Subcutaneous adipose tissue (tissue), 4 donors: ENCODE measurements around the gene ELAC1. TPM values are rescaled to one million over a fixed set of nuclear protein-coding genes. Genes with fewer than 3 reads are reported as not detected.

Source experiments
- CTCF ChIP-seq: fragments of 450-650 bp; IDR thresholded peaks from one replicate; pipeline ENCODE4 v1.5.1; 2016; ENCODE audit warnings: low read depth, mild to moderate bottlenecking, control low read depth, antibody characterized with exemption, moderate library complexity
- total RNA-seq, 4 donors: library from RNA; depleted of rRNA; stranded (reverse); fragments of >200 nt; gene quantifications; one replicate each; pipeline ENCODE4 v1.1.0, GENCODE V29; 2016

ELAC1 gene
- 10 to 100 TPM in 1 of 4 donors, 1 to 10 TPM in 3; 4.4 to 11.0 (median 4.9) TPM for total RNA-seq

GRCh38 chr18:50967714-50968661 is at the start of gene ELAC1:
TSS of gene ELAC1 (plus strand) at chr18:50968040. CDS start at chr18:50974405, 6,365 bp downstream.
- TF ChIP-seq CTCF: no peak

GRCh38 chr18:50918153-50918552 is 49.7 kb upstream of the ELAC1 start:
- TF ChIP-seq CTCF: no peak

- TF ChIP-seq CTCF: no peak
Observed at GRCh38 chr18:50924372-50924771, 43.5 kb upstream of the ELAC1 start.

GRCh38 chr18:50926521-50926920 is 41.3 kb upstream of the ELAC1 start:
- TF ChIP-seq CTCF: no peak

- TF ChIP-seq CTCF: no peak
Observed at GRCh38 chr18:50928551-50928950, 39.3 kb upstream of the ELAC1 start.

GRCh38 chr18:50933684-50934083 is 34.2 kb upstream of the ELAC1 start:
- TF ChIP-seq CTCF: no peak

- TF ChIP-seq CTCF: no peak
Observed at GRCh38 chr18:50934545-50935211, 33.2 kb upstream of the ELAC1 start.
